Ramos (cell line): Measurements from ENCODE around the gene TBCD.

Source experiments
- in situ Hi-C: fragments of 300-500 bp; cut with MboI; formaldehyde crosslinking; loops from one replicate; pipeline ENCODE4 v1.14.3; 2022; ENCODE audit warnings: low sequenced_read_pairs; ENCODE audit not compliant: unreplicated experiment

The TBCD gene

GRCh38 chr17:82927661-82928601 lies 176.1 kb downstream of the TBCD start:
- in situ Hi-C loops: no loop called here

GRCh38 chr17:82929011-82929622 lies 177.3 kb downstream of the TBCD start:
- in situ Hi-C loops: no loop called here

GRCh38 chr17:82929676-82930042 lies 177.8 kb downstream of the TBCD start:
- in situ Hi-C loops: no loop called here

DNA sequence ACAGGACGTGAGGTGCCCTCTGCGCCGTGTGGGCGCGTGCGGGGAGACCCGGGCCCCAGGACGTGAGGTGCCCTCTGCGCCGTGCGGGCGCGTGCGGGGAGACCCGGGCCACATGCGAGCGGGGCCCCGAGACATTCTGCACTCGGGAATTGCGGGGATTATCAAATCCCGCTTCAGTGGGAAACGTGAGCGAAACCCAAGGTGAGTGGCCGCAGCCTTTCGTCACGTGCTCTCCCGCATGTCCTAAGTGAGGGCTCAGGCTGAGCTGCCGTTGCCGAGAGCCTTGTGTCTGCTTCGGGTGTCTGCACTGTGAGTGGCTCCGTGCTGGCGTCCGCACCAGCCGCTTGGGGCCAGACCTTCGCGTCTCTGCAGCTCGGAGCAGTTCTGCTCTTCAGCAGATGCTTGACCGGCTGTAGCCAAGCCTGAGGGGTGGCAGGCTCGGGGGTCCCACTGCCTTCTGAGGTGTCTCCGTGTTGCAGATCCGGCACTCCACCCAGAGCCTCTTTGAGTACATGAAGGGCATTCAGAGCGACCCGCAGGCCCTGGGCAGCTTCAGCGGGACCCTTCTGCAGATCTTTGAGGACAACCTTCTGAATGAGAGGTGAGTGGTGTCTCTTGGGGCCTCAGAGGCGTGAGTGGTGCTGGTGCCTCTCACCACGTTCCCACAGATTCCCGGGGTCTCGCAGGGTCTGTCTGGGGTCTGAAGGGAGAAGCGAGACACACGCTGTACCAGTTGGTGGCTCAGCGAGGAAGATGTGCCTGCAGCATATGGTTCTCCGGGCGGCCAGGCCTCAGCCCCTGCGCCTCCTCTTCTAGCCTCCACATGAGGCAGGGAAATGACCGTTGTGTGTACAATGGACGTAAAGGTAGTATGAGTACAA lies 178.4 kb downstream of the TBCD start:
- in situ Hi-C loops: no loop called here

GRCh38 chr17:82930924-82931698 lies 179.2 kb downstream of the TBCD start:
- in situ Hi-C loops: no loop called here

- in situ Hi-C loops: no loop called here
Measured at GRCh38 chr17:82931699-82932517, 180.0 kb downstream of the TBCD start.

DNA sequence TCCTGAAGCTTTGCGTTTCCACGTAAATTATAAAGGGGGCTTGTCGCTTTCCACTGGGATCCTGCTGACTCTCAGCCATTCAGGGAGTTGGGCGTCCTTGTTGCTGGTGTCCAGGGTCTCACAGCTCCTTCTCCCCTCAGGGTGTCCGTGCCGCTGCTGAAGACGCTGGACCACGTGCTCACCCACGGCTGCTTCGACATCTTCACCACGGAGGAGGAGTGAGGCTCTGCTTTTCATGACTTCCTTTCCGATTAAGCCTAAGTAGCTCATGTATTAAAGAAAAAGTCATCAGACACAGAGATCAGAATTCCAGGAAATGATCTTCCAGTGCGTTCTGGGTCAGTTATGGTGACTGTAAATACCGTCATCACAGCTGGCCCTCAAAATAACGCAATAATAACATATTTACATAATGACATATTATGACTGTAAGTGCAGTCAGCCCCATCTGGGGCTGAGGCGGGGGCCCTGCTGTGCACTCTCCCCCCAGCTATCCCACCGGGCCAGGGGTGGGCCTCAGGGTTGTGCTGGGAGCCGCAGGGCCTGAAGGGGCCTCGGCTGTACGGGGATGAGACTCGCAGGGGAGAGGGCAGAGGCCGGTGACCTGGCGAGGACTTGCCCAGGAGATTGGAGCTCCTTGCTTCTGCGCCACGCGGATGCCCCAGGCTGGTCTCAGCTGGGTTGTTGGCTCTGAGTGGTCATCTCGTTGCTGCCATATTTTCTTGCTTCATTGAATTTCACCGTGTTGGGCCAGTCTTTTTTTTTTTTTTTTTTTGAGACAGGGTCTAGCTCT lies 180.8 kb downstream of the TBCD start:
- in situ Hi-C loops: no loop called here

DNA sequence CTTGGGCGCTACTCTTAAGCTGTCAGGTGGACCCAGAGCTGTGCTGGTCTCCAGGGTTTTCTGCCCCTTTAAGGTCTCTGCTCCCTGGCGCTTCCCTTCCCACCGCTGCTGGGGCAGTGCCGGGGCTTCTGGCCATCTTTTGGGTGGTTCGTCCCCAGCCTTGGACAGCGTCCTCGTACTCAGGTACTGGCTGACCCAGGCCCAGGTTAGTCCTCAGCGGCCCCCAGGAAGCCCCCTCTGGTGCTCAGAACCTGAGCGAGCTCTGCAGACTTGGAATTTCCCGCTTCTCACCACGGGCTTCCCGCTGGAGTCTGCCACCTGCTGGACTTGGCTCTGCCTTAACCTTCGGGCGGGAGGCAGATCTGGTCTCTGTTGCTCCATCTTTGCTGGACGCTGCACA lies 182.0 kb downstream of the TBCD start:
- in situ Hi-C loops: no loop called here

DNA sequence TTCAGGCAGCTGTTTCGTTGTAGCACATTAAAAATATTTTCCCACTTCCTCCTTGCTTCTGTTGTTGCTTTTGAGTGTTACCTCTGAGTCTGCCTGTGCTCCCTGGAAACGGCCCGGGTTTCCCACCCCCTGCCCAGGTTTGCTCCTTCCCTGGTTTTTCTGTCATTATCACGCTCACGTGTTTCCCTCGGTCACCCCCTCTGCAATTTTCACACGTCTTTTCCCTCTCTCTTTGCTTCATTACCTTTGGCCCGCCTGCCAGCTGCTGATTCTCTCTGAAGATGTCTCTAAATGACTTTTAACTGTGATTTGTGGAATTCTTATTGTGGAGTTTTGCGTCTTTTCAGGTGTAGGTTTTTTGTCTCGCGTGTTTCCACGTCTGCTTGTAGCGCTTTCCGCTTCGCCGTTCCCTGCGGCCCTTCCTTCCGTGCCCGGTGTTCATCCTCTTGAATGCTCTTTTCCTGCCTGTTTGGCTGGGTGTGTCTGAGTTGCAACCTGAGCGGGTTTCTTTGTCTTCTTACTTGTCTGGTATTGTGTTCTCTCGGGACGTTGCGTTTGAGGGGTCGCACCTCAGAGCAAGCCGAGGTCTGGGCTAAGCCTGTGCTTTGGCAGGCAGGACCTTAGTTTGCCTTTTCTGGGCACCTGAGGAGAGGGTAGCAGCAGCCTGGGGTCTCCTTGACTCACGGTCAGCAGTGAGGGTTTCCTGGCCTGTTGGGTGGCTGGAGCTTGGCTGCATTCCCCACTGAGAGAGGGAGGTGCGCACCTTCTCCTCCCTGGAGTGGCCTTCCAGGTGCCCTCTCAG lies 184.3 kb downstream of the TBCD start:
- in situ Hi-C loops: no loop called here

GRCh38 chr17:82936768-82937171 lies 184.9 kb downstream of the TBCD start:
- in situ Hi-C loops: no loop called here

DNA sequence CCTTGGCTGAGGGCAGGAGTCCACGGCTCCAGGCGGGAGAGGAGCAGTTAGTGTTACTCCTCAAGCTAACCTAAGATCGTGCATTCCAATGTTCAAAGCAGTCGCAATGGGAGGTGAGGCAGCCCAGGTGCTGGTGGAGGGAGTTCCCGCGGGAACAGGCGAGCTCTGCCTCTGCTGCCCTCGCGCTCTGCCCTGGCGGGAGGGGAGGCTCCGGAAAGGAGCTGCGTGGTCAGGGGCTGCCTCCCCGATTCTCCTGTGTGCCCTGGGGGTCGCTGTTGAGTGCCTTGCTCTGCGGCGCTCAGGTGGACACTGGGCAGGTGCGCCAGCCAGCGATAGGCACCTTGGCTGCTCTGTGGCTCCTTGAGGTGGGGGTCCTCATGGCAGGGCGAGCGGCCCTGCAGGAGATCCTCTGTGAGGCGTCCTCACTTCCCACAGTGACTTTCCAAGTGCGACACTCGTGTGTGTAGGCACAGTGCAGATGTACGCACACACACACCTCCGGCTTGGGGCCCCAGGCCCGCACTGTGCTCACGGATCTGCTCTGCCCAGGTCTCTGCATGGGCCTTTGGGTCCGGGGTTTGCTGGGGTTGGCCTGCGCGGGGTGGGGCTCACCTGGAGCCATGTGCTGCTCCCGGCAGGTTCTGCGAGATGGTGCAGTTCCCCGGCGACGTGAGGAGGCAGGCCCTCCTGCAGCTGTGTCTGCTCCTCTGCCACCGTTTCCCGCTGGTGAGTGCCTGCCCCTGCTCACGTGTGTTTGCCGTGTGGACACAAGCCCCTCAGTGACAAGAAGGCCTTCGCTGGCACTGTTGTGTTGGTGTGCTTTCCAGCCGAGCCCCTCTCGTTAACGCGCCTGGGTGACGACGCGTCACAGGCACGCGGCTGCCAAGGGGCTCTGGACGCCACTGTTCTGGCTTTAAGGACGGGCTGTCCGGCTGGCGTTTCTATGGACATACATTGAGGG lies 185.8 kb downstream of the TBCD start:
- in situ Hi-C loops: no loop called here

GRCh38 chr17:82938486-82938872 lies 186.6 kb downstream of the TBCD start:
- in situ Hi-C loops: no loop called here

DNA sequence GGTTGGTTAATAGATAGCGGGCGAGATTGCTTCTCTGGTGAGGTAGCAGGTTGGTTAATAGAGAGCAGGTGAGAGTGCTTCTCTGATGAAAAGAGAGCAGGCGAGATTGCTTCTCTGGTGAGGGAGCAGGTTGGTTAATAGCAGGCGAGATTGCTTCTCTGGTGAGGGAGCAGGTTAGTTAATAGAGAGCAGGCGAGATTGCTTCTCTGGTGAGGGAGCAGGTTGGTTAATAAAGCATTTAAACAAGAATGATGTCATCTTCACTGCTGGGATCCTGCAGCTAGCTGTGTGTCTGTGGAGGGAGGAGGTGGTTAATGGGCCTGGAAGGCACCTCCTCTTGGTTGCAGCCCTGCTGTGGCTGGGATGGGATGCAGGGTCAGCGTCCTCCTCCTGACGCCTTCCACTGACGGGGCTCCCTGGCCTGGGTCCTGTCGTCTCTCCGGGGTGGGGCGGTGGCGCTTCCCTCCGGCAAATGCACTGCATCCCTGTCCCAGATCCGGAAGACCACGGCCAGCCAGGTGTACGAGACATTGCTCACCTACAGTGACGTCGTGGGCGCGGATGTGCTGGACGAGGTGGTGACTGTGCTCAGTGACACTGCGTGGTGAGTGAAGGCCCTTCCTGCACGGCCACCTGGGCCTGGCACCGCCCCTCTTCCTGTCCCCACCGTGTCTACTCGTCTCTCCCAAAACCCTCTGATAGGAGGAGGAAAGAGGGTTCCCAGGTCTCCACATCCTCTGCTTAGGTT lies 187.2 kb downstream of the TBCD start:
- in situ Hi-C loops: no loop called here

- in situ Hi-C loops: no loop called here
Measured at GRCh38 chr17:82939621-82940135, 187.8 kb downstream of the TBCD start.

- in situ Hi-C loops: no loop called here
Measured at GRCh38 chr17:82940226-82941020, 188.6 kb downstream of the TBCD start.
